Kasumi-1 (cell line): Measurements from ENCODE around the gene MDGA2.
"Not testable (repeated sequence)": the region's sequence is repeated elsewhere in the genome, so short reads cannot be mapped to it uniquely, and the experiment has no call there.

ENCODE experiments used
- DNase-seq, 2 experiments: peaks; one replicate each; lab custom pipeline; 2025; lab: John Stamatoyannopoulos, UW

The MDGA2 gene

DNA sequence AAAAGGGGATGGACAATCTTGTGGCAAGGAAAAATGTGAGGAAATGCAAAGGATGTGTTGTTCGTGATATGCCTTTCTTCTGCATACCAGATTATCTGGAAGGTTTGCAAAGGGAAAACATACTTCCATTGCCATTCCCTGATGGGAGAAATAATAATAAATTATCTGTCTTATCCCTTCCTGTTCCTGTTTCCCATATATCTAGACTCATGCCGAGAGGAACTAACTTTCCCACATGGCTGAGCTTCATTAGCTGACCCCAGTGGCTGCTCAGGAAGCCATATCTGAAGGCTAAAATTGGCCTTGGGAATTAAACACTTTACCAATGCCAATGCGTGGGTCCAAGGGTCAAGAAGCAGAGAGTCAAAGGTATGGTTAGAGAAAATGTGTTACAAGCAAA, 439.8 kb downstream of the MDGA2 start:
- DNase-seq = no peak

DNA sequence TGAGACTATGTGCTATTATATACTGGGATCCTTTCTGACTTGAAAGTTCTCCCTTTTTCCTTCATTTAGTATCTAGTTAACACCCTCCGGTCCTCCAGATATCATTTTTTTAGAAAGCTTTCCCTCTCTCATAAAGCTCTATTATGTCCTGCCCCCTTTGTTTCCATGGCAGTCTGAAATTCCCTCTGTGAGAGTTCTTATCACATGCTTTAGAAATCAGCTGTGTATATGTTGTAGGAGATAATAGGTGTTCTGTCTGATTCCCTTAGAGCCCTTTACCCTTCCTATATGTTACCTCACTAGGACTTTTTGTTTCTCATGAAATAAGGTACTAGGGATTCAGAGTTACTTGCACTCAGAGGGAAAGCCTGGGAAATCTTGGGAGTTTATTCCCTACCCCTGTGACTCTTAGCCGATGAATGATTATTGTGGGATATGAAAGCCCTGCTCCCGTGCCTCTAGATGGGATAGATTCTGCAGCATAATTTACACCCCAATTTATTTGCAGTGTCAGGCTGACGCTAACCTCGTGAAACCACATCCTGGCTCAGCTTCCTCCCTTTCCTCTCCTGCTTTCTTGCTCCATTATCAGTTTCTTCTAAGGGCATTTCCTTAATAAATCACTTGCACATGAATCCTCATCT, 448.4 kb downstream of the MDGA2 start:
- peak; percentile 41 to 50 for DNase-seq

DNA sequence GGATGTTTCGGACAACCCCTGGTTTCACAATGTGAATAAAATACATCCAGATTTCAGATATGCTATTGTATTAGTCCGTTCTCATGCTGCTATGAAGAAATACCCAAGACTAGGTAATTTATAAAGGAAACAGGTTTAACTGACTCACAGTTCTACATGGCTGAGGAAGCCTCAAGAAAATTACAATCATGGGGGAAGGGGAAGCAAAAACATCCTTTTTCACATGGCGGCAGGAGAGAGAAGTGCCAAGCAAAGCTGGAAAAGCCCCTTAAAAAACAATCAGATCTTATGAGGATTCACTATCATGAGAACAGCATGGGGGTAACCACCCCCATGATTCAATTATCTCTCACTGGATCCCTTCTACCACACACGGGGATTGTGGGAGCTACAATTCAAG, 451.7 kb downstream of the MDGA2 start:
- no peak for DNase-seq

DNA sequence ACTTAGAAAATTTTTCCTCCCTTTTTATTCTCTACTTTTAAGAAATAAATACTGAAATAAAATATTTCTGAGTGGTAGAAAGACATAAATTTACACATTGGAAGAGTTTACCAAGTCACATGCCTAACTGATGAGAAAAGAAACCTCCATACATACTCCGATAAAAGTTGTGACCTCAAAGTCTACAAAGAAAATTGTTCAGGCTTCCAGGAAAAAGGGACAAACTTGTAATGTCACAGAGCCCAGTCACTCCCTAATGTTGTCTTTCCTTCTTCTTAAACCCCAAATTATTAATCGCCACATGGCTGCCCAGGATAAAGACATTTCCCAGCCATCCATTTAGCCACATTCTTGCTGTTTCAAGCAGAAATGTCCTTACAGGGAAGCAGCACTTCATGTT, 455.3 kb downstream of the MDGA2 start:
- DNase-seq = no peak

DNA sequence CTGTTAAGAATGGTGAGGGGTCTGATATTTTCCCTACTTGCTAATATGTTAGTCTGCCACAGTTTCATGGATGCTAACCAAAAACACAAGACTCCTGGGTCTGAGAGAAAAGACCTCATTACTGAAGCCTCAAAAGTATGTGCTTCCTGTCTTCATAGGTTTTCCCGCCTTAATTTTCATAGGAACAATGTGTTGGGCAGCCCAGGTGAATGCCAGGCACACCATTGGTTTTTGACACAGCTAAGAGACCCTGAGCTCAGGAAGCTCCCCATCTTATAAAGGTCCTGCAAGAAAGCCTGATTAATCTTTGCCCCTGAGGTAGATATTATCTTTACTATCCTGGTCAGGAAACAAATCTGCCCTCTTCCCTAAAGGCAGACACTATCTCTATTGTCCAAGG, 464.1 kb downstream of the MDGA2 start:
- DNase-seq = no peak

DNA sequence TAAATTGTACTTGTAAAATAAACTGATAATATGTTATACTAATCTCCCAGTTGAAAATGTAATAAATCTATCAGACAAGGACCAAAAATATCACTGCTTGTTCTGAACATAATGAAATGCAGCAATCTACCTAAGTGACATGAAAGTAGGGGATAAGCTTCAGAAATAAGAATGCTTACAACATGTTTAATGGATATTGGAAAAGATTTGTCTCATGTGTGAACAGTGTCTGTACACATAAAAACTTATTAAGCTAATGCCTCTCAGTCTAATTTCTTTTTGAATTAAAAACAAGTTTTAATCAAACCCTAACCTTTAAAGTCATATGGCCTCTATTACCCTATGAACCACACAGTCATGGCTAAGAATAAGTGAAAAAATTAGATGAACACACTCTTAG, 465.3 kb downstream of the MDGA2 start:
- DNase-seq = no peak

DNA sequence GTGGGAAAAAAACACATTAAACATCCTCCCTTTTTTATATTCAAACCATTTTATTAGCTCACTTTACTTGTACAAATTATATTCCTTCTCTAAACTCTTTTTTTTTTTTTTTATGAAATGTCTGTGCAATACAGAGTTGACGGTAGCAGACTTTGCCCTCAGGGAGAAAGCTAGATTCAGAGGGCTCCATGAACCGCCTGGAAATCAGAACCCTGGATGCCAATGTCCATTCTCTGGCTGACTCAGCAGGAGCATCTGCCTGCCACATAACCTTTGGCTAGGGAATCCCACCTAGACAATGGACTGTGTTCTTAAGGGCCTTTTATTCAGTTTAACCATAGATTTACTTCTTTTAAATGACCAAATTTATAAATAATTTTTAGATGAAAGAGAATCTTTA, 467.0 kb downstream of the MDGA2 start:
- DNase-seq = no peak

DNA sequence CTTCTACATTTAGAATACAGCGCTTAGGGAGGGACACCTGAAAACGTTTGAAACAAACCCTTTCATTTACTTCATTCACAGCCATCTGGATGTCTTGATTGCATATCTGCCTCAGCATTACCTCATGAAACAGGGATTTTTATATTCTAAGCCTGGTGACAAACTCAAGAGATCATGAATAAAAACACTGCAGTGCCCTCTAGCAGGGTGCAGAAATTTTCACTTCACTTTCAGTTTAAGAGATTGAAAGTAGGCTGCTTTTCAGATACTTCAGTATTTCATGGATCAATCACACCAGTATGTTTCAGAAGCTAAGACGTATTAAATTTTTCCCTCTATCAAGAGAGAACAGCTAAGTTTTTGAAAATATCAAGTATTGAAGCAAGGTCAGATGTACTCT, 467.8 kb downstream of the MDGA2 start:
- peak; percentile 1 for DNase-seq

DNA sequence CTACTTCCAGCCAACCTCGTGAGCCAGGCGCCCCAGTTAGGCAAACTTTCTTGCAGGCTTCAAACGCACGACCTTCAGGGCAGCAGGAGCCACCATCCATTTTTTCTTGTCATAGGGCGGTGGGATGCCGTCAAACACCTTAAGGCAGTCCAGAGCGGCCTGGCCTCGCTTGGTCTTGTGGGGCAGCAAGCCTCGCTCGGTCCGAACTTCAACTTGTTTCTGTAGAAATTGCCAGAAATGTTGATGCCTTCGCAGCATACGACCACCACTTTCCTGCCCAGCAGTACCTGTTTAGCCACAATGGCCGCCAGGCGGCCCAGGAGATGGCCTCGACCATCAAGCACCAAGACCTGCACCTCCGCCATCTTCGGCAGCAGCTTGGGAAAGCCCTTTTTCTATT, 474.7 kb downstream of the MDGA2 start:
- no peak for DNase-seq

DNA sequence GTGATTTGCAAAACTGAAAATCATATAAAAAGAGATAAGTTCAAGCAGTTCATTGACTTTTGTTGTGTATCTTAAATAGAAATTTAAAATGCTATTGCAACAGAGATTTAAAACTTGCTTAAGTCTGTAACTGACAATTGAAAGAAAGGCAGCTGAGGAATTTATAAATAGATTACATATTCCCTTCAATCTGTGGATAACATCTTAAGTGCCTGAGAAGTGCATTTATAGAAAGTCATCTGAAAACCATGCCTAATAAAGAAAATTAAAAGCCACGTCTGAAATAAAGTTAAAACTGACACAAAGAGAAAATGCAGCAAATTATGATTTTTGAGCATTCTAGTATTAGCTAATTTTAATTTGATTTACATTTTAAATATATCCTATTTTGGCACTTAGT, 479.8 kb downstream of the MDGA2 start:
- no peak for DNase-seq

DNA sequence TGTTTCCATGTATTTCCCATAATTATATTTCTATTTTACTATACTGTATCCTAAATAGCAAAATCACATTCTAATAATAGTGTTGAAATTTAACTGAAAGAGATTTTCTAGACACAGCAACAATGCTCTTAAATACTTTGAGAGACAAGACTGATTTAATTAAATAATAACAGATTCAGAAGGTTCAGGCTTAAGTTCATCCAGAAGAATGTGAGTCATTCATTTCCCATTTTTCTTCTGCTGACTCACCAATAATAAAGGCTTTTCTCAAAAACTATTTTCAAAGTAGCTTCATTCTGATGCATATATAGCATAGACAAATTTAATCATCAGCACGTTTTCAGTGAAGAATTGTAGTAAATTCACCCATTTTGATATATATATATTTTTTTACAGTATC, 481.4 kb downstream of the MDGA2 start:
- DNase-seq = no peak

DNA sequence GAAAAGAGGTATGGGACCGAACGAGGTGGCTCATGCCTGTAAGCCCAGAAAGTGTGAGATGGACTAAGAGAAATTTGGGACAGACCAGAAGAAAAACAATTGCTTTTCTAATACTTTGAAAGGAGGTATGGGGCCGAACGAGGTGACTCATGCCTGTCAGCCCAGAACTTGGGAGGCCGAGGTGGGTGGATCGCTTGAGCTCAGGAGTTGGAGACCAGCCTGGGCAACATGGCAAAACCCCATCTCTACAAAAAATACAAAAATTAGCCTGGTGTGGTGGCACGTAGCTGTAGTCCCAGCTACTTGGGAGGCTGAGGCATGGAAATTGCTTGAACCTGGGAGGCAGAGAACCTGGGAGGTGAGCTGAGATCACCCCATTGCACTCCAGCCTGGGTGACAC, 483.2 kb downstream of the MDGA2 start:
- not testable (repeated sequence) for DNase-seq

DNA sequence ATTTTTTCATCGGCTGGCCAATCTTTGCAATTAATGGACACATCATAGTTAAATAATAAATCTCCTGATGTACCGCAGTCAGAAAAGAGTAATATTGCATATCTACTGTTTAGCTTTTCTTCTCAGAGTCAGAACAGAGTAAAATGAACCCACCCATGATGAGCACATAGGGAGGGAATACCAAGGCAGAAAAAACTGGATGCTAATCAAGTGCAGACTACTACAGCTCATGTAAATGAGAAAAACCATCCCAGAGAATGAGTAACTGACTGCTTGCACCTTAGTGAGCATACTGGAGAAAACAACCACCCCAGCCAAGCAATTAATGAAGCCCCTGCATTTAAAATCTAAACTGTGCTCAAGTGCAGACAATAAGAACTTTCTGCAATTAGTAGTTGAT, 483.7 kb downstream of the MDGA2 start:
- DNase-seq = no peak

DNA sequence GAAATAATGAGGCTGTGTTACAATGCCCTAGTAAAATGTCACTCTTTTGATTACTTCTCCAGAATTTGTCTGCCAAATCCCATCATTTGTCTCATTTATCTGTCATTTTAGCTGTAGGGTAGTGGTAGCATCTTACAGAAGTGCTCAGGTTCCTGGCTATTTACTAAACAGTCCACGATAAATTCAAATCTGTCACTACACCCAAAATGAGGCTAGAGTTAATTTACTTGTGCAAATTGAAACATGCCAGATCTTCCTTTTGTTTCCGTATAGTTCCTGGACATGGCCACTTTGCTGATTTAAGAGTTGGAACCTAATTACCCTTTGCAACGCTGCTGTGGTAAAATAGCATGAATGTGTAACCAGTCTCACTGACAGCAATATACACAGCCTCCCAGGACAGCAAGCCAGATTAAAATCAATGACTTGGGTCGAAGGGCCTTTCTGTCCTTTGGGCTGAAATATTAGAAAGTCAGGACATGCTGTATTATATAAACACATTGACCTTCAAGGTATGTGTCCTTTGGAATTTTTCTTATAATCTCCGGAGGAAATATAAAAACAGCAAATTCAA, 485.4 kb downstream of the MDGA2 start:
- DNase-seq = no peak

DNA sequence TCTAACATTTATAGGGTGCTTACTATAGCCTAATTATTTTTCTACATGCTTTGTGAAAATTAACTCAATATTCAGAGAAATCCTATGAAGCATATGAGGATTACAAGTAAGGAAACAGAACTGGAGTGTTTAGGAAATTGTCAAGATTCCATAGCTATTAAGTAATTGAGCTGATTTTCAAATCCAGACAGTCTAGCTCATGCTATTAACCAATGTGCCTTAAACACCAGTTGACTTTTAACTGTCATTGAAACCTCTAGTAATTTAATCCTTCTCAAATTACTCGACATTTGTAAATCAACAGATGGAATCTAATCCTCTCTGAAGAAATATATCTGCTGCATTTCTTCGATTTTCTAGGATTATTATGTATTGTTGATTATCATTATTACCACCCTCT, 488.9 kb downstream of the MDGA2 start:
- no peak for DNase-seq

DNA sequence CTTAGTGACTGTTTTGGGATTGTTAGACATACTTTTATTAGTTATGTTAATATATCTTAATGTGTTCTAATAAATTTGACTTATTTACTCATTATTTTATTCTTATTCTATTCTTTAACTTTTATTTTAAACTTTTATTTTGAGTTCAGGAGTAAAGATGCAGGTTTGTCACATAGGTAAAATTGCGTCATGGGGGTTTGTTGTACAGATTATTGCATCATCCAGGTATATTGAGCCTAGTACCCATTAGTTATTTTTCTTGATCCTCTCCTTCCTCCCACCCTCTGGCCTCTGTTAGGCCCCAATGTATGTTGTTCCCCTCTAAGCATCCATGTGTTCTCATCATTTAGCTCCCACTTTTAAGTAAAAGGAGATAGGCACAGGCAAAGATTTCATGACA, 495.5 kb downstream of the MDGA2 start:
- DNase-seq = no peak

DNA sequence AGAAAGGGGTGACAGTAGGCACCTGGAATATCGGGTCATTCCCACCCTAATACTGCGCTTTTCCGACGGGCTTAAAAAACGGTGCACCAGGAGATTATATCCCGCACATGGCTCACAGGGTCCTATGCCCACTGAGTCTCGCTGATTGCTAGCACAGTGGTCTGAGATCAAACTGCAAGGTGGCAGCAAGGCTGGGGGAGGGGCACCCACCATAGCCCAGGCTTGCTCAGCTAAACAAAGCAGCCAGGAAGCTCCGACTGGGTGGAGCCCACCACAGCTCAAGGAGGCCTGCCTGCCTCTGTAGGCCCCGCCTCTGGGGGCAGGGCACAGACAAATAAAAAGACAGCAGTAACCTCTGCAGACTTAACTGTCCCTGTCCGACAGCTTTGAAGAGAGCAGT, 503.5 kb downstream of the MDGA2 start:
- not testable (repeated sequence) for DNase-seq

DNA sequence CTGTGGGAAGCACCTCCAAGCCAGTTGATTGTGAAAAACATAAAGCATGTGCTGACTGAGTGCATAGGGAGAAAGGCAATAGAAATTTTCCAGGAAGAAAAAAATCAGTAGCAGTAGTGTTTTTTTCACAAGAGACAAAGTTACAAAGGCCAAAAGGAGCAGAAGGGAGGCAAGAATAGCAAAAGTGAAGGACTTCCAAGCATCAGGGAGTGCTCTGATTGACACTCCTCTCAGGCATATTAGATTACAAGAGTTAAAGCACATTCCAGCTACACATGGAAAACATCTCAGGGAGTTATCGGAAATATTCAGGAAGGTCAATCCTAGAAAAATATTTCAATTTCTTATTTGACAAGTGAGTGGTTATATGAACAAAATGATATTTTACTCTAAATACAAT, 508.0 kb downstream of the MDGA2 start:
- no peak for DNase-seq

DNA sequence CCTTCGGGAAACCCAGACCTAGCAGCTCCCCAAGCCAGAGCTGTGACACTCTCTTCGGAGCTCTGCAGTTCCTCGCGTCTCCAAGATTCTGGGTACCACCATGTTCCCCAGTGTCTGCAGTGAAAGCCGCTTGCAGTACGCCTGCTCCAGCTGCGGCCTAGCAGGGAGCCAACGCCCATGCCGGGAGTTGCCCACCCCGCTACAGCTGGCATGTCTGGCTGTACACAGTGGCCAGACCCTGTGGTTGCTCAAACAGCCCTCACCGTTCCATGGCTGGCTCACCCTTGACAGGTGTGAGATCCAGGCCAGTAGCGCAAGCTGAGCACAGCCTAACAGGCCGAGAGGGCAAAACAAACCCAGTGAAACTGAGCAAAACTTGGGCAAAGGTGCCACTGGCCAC, 520.0 kb downstream of the MDGA2 start:
- DNase-seq = no peak

DNA sequence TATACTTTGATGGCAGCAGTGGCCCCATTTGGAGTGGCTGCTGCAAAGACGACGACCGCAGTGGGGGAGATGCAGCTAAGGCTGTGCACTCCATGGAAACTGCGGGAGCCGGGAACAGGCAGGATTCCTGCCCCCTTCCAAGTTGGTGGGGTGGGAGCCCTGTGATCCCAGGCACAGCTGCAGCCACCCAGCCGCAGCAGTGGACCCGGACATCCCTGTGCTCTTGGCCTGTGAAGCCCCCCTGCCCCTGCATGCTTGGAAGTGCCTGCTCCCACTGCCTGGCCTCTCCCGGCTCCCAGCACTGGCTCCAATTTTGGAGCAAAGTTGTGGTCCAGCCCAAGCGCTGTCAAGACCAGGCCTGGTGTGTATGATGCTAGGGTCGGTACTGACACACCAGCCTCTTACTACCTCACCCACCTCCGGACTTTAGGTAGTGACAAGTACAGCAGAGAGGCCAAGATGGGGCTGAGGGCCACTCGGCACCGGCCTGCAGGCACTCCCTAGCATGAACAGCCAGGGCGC, 521.1 kb downstream of the MDGA2 start:
- DNase-seq = no peak

DNA sequence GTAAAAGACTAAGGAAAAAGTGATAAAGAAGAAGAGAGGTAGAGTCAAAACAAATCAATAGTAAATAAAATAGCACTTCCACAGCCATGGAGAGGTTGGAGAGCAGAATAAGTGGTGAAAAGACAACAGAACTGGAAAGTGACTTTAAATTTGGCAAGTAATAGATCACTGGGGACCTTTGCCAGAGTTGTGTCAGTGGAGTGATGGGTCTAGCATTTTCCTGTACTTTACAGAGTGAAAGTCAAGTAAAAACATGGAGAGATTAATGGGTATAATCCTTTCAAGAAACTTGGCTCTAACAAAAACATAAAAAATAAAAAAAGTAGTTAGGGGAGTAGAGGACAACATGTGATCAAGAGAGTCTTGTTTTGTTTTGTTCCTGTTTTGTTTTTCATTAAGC, 521.7 kb downstream of the MDGA2 start:
- no peak for DNase-seq

DNA sequence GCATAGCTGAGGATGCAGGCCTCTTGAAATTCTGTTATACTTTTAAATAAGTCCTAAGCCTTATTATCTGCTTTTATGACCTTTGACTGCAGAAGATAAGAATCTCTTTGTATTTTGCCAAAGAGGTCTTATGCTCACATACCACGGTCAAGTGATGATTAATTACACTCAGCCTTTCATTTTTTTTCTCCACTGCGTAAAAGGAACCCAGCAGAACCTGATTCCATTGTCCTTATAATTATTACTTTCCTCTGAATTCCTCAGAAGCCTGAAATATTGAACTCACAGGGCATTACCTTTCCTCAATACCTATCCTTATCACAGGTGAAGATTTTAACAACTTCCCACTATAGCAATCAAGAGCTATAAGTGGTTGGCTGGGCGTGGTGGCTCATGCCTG, 525.1 kb downstream of the MDGA2 start:
- no peak for DNase-seq

DNA sequence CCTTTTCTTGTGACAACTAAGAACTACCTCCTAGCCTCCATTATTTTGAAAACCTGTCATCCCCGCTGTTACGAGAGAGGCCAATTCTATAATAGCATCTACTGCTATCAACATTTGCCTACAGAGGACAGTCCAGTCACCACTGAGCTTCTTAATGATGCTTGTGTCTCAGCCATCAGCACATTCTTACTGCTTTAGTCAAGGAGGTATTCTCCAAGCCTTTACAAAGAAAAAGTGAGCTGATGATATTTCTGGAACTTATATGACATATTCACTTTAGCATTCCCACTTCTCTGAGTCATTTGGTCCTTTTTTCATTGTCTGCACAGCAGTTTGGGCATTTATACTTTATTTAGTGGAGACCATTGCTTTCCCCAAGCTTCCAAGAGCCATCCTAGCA, 526.1 kb downstream of the MDGA2 start:
- DNase-seq = no peak

DNA sequence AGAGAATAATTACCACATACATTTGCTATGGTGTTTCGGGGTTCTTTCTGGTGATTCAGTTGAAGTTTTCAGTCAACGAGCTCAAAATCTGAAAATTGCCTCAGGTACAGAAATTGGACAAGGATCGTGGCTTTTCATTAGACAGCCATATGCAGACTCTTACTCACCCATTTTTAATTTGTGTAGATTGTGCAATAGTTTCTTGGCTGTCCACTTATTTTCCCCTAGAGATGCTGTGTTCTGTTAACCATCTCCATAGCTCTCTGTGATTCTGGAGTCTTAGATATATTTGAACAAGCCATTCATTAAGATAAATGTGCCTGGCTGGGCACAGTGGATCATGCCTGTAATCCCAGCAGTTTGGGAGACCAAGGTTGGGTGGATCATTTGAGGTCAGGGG, 526.7 kb downstream of the MDGA2 start:
- no peak for DNase-seq
